Measurements from ENCODE around the gene GID8.

DNA sequence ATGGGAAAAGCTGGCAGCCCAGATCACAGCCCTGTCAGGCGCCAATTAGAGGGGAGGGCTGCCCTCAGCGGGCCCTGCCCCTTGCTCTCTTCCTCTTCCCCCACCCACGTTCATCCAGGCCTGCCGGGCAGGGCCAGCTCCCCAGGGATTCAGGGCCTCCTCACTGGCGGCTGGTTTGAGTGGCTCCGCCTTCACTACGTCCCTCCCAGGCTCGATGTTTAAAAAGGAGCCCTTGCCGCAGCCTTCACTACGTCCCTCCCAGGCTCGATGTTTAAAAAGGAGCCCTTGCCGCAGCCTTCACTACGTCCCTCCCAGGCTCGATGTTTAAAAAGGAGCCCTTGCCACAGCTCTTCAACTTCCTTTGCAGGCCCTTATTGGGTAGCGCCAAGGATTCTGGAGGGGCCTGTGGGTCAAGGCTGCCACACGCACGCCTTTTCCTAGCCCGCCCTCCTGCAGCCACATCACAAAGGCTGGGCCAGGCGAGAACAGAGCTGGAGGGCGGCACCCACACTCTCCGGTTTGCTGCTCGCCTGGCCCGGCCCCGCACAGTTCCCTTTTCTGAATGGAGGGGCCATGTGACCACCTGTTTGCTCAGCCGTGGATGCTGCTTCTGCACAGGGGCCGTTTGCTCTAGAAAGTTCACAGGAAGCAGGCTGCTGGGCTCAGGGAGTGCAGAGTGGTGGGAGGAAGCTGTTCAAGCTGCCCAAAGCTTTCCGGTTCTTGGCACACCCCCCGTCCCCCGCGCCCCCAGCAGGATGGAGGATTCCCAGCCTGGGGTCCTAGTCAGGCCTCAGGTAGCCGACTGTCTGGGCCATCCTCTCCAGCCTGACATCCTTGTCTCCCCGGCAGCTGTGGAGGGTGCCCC, 16.1 kb downstream of the GID8 start:
- TF ChIP-seq CTCF (IDR thresholded peaks at IDR 0.05): no peak
- no peak for TF ChIP-seq EP300 (IDR thresholded peaks at IDR 0.05)
- peak in 1 of 2 donors; percentile 16 for TF ChIP-seq POLR2A (IDR thresholded peaks at IDR 0.05)
- TF ChIP-seq POLR2AphosphoS5 (IDR thresholded peaks at IDR 0.05): no peak
